HEK293 (cell line): ENCODE measurements around the gene TUBGCP3.

ENCODE experiments used
- CTCF ChIA-PET: fragments of 350-600 bp; formaldehyde crosslinking; extraction: SDS; loops from one replicate; lab custom pipeline; 2021; ENCODE audit warnings: antibody characterized with exemption; lab: Yijun Ruan, JAX
- POLR2A ChIA-PET: fragments of 300-600 bp; formaldehyde crosslinking; extraction: SDS; loops from one replicate; lab custom pipeline; 2020; ENCODE audit warnings: antibody characterized with exemption, inconsistent platforms; lab: Yijun Ruan, JAX
- H3K27ac ChIP-seq: fragments of 200-500 bp; sonication (Bioruptor generic); 2 replicates; pipeline ENCODE4 v1.5.1; 2014; ENCODE audit warnings: low read depth, low read length, control low read depth, inconsistent platforms; ENCODE audit errors: extremely low read depth
- H3K36me3 ChIP-seq, 2 experiments: fragments of 200-500 bp in 1 of 2; sonication (Bioruptor generic) in 1 of 2; 1 replicate in 1 of 2; 2 replicates in 1 of 2; pipeline ENCODE4 v1.5.1; 2014 to 2017; ENCODE audit warnings: inconsistent platforms in 2 of 2, low read length in 2 of 2; ENCODE audit not compliant: control insufficient read depth in 2 of 2, insufficient read depth in 1 of 2
- H3K4me1 ChIP-seq: fragments of 200-500 bp; sonication (Bioruptor generic); 2 replicates; pipeline ENCODE4 v1.5.1; 2014; ENCODE audit warnings: mild to moderate bottlenecking, low read length, inconsistent platforms; ENCODE audit not compliant: control insufficient read depth, insufficient read depth
- H3K4me3 ChIP-seq: 2 replicates; pipeline ENCODE4 v1.5.1; 2011; ENCODE audit warnings: low read depth, mild to moderate bottlenecking, control low read depth, low read length, moderate library complexity
- H3K9me3 ChIP-seq: fragments of 200-500 bp; sonication (Bioruptor generic); 2 replicates; pipeline ENCODE4 v1.5.1; 2014; ENCODE audit warnings: low read depth, low read length, inconsistent platforms; ENCODE audit not compliant: control insufficient read depth, insufficient read depth
- GLIS2 ChIP-seq: fragments of 450-650 bp; formaldehyde crosslinking; IDR thresholded peaks from 2 replicates; pipeline ENCODE4 v1.5.1; 2016; ENCODE audit warnings: missing biosample characterization, missing genetic modification characterization
- IKZF3 ChIP-seq: fragments of 450-650 bp; IDR thresholded peaks from 2 replicates; pipeline ENCODE4 v1.5.0; 2018; ENCODE audit warnings: missing biosample characterization, mild to moderate bottlenecking, missing genetic modification characterization, moderate library complexity
- KLF9 ChIP-seq: fragments of 450-650 bp; formaldehyde crosslinking; IDR thresholded peaks from 2 replicates; pipeline ENCODE4 v1.5.1; 2016; ENCODE audit warnings: missing biosample characterization, missing genetic modification characterization, low read depth
- SP2 ChIP-seq: fragments of 450-650 bp; formaldehyde crosslinking; IDR thresholded peaks from 2 replicates; pipeline ENCODE4 v1.5.1; 2016; ENCODE audit warnings: missing biosample characterization, missing genetic modification characterization
- ZFHX2 ChIP-seq: fragments of 450-650 bp; formaldehyde crosslinking; conservative IDR thresholded peaks from 2 replicates; pipeline ENCODE4 v1.5.1; 2016; ENCODE audit warnings: missing biosample characterization, missing genetic modification characterization
- ZNF133 ChIP-seq: fragments of 450-650 bp; formaldehyde crosslinking; IDR thresholded peaks from 2 replicates; pipeline ENCODE4 v1.5.1; 2016; ENCODE audit warnings: missing biosample characterization, missing genetic modification characterization
- ZNF138 ChIP-seq: fragments of 450-650 bp; formaldehyde crosslinking; IDR thresholded peaks from 2 replicates; pipeline ENCODE4 v1.5.1; 2016; ENCODE audit warnings: missing biosample characterization, missing genetic modification characterization, borderline replicate concordance
- ZNF266 ChIP-seq: fragments of 450-650 bp; formaldehyde crosslinking; IDR thresholded peaks from 2 replicates; pipeline ENCODE4 v1.5.1; 2016; ENCODE audit warnings: missing biosample characterization, missing genetic modification characterization, low read depth
- ZNF335 ChIP-seq: fragments of 450-650 bp; formaldehyde crosslinking; conservative IDR thresholded peaks from 2 replicates; pipeline ENCODE4 v1.5.1; 2016; ENCODE audit warnings: missing biosample characterization, missing genetic modification characterization
- ZNF404 ChIP-seq: fragments of 450-650 bp; formaldehyde crosslinking; IDR thresholded peaks from 2 replicates; pipeline ENCODE4 v1.5.1; 2017; ENCODE audit warnings: missing biosample characterization, missing genetic modification characterization
- ZNF544 ChIP-seq: fragments of 450-650 bp; formaldehyde crosslinking; IDR thresholded peaks from 2 replicates; pipeline ENCODE4 v1.5.0; 2017; ENCODE audit warnings: missing biosample characterization, missing genetic modification characterization
- ZNF555 ChIP-seq: fragments of 450-650 bp; formaldehyde crosslinking; conservative IDR thresholded peaks from 2 replicates; pipeline ENCODE4 v1.5.1; 2017; ENCODE audit warnings: missing biosample characterization, mild to moderate bottlenecking, missing genetic modification characterization, inconsistent platforms
- ZNF660 ChIP-seq: fragments of 450-650 bp; IDR thresholded peaks from 2 replicates; pipeline ENCODE4 v1.5.1; 2018; ENCODE audit warnings: missing biosample characterization, mild to moderate bottlenecking, missing genetic modification characterization
- ZNF664 ChIP-seq: fragments of 450-650 bp; formaldehyde crosslinking; IDR thresholded peaks from 2 replicates; pipeline ENCODE4 v1.5.1; 2016; ENCODE audit warnings: missing biosample characterization, missing genetic modification characterization
- TF ChIP-seq, protein P1 (sequence below): fragments of 450-650 bp; formaldehyde crosslinking; IDR thresholded peaks from 2 replicates; pipeline ENCODE4 v1.5.1; 2017; ENCODE audit warnings: missing biosample characterization, missing genetic modification characterization
- TF ChIP-seq, protein P2 (sequence below): fragments of 450-650 bp; formaldehyde crosslinking; IDR thresholded peaks from 2 replicates; pipeline ENCODE4 v1.5.1; 2016; ENCODE audit warnings: missing biosample characterization, missing genetic modification characterization
- TF ChIP-seq, protein P3 (sequence below): fragments of 450-650 bp; formaldehyde crosslinking; IDR thresholded peaks from 2 replicates; pipeline ENCODE4 v1.5.1; 2016; ENCODE audit warnings: missing biosample characterization, missing genetic modification characterization
- TF ChIP-seq, protein P4 (sequence below): fragments of 450-650 bp; formaldehyde crosslinking; IDR thresholded peaks from 2 replicates; pipeline ENCODE4 v1.5.1; 2016; ENCODE audit warnings: missing biosample characterization, missing genetic modification characterization
- TF ChIP-seq, protein P5 (sequence below): fragments of 450-650 bp; formaldehyde crosslinking; IDR thresholded peaks from 2 replicates; pipeline ENCODE4 v1.5.1; 2017; ENCODE audit warnings: missing biosample characterization, mild to moderate bottlenecking, missing genetic modification characterization, moderate library complexity
- TF ChIP-seq, protein P6 (sequence below): fragments of 450-650 bp; formaldehyde crosslinking; IDR thresholded peaks from 2 replicates; pipeline ENCODE4 v1.5.1; 2017; ENCODE audit warnings: missing biosample characterization, missing genetic modification characterization

TUBGCP3 gene

DNA sequence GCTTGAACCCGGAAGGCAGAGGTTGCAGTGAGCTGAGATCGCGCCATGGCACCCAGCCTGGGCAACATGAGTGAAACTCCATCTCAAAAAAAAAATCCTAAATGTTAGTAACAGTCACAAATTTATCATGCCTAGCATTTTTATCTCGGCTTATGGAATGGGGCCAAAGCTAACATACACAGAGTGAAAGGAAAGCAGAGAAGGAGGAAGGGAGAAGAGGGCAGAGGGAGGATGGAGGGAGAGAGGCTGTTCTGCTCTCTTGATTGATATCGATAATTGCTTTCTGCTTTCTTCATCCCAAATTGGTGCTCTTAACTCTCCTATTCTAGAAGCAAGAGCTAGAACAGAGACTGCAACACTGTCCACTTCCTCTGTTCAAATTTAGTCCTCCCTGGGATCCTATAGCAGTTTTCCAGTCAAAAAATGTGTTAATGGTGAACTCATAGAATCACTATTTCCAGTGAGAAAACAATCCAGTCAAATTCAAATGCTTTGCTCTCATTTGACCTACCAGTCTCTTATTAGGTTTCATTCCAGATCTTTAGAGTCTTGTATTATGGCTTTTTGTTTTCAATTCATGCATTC, 15.8 kb upstream of the TUBGCP3 start (continued):
- TF ChIP-seq, protein P1, sequence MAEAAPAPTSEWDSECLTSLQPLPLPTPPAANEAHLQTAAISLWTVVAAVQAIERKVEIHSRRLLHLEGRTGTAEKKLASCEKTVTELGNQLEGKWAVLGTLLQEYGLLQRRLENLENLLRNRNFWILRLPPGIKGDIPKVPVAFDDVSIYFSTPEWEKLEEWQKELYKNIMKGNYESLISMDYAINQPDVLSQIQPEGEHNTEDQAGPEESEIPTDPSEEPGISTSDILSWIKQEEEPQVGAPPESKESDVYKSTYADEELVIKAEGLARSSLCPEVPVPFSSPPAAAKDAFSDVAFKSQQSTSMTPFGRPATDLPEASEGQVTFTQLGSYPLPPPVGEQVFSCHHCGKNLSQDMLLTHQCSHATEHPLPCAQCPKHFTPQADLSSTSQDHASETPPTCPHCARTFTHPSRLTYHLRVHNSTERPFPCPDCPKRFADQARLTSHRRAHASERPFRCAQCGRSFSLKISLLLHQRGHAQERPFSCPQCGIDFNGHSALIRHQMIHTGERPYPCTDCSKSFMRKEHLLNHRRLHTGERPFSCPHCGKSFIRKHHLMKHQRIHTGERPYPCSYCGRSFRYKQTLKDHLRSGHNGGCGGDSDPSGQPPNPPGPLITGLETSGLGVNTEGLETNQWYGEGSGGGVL (tag by site-specific recombination) = no peak
- no peak for TF ChIP-seq ZNF404 (tag by site-specific recombination)

DNA sequence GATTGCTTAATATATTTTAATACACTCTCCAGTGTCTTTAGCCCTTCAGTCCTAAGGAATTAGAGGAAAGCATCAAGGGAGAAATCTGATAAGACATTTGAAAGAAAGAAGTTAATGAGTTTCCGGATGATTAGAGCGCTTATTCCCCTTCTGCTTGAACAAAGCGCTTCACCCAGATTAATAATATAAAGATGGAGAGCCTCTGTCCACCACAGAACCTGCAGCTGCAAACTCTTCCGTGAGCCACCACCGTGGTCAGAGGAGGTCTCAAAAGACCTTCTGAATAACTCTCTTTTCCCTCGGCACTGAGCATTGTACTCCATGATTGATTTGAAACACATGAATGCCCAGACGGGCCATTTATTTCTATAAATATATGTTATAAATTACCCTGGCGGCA, 14.2 kb upstream of the TUBGCP3 start:
- Histone ChIP-seq H3K4me3 (no peak overlapping the region), H3K27ac (no peak overlapping the region), H3K4me1 (peaks cover 9% of the 10 kb centered on the region; the same call in 1 of the 2 replicates), H3K9me3 (no peaks in the 10 kb centered on the region), H3K36me3 (no peaks in the 10 kb centered on the region)
- CTCF ChIA-PET = no interaction called here
- POLR2A ChIA-PET = no interaction called here
- no peak for TF ChIP-seq ZNF335 (tag by site-specific recombination)
- TF ChIP-seq, protein P2, sequence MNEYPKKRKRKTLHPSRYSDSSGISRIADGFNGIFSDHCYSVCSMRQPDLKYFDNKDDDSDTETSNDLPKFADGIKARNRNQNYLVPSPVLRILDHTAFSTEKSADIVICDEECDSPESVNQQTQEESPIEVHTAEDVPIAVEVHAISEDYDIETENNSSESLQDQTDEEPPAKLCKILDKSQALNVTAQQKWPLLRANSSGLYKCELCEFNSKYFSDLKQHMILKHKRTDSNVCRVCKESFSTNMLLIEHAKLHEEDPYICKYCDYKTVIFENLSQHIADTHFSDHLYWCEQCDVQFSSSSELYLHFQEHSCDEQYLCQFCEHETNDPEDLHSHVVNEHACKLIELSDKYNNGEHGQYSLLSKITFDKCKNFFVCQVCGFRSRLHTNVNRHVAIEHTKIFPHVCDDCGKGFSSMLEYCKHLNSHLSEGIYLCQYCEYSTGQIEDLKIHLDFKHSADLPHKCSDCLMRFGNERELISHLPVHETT (tag by site-specific recombination) = no peak
- TF ChIP-seq ZNF266 (tag by site-specific recombination) = no peak

DNA sequence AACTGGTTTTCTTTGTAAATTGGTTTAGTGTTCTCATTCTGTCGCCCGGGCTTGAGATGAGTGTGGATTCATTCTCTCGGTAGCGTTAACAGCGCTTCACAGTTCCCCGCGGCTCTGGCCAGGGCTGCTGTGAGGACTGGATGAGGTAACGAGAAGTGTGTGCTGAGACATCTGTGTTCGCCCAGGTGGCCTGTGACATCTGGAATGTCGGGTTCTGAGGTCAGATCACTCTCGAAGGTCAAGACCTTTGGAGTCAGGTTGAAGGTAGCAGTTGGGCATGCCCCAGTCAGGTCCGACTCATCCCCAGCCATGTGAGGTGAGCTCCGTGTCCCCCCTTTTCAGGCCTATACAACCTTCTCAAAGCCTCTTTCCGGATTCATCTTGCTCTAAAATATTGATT, 13.4 kb upstream of the TUBGCP3 start:
- ChIA-PET CTCF (no interaction called here), POLR2A (no interaction called here)
- no peak overlapping the region for H3K27ac ChIP-seq
- H3K9me3 ChIP-seq = no peaks in the 10 kb centered on the region
- TF ChIP-seq ZNF138 (tag by site-specific recombination) (no peak), GLIS2 (tag by site-specific recombination) (no peak), ZNF660 (tag by site-specific recombination) (no peak), IKZF3 (tag by site-specific recombination) (no peak), KLF9 (no peak), ZNF133 (no peak), ZNF555 (tag by site-specific recombination) (no peak), ZNF544 (tag by site-specific recombination) (no peak), SP2 (tag by site-specific recombination) (no peak), ZFHX2 (tag by site-specific recombination) (no peak), ZNF664 (tag by site-specific recombination) (no peak)
- TF ChIP-seq, protein P3, sequence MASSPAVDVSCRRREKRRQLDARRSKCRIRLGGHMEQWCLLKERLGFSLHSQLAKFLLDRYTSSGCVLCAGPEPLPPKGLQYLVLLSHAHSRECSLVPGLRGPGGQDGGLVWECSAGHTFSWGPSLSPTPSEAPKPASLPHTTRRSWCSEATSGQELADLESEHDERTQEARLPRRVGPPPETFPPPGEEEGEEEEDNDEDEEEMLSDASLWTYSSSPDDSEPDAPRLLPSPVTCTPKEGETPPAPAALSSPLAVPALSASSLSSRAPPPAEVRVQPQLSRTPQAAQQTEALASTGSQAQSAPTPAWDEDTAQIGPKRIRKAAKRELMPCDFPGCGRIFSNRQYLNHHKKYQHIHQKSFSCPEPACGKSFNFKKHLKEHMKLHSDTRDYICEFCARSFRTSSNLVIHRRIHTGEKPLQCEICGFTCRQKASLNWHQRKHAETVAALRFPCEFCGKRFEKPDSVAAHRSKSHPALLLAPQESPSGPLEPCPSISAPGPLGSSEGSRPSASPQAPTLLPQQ (tag by site-specific recombination) = no peak
- TF ChIP-seq, protein P4, sequence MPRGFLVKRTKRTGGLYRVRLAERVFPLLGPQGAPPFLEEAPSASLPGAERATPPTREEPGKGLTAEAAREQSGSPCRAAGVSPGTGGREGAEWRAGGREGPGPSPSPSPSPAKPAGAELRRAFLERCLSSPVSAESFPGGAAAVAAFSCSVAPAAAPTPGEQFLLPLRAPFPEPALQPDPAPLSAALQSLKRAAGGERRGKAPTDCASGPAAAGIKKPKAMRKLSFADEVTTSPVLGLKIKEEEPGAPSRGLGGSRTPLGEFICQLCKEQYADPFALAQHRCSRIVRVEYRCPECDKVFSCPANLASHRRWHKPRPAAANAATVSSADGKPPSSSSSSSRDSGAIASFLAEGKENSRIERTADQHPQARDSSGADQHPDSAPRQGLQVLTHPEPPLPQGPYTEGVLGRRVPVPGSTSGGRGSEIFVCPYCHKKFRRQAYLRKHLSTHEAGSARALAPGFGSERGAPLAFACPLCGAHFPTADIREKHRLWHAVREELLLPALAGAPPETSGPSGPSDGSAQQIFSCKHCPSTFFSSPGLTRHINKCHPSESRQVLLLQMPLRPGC (tag by site-specific recombination) = no peak
- TF ChIP-seq, protein P5, sequence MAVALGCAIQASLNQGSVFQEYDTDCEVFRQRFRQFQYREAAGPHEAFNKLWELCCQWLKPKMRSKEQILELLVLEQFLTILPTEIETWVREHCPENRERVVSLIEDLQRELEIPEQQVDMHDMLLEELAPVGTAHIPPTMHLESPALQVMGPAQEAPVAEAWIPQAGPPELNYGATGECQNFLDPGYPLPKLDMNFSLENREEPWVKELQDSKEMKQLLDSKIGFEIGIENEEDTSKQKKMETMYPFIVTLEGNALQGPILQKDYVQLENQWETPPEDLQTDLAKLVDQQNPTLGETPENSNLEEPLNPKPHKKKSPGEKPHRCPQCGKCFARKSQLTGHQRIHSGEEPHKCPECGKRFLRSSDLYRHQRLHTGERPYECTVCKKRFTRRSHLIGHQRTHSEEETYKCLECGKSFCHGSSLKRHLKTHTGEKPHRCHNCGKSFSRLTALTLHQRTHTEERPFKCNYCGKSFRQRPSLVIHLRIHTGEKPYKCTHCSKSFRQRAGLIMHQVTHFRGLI = no peak
- TF ChIP-seq, protein P6, sequence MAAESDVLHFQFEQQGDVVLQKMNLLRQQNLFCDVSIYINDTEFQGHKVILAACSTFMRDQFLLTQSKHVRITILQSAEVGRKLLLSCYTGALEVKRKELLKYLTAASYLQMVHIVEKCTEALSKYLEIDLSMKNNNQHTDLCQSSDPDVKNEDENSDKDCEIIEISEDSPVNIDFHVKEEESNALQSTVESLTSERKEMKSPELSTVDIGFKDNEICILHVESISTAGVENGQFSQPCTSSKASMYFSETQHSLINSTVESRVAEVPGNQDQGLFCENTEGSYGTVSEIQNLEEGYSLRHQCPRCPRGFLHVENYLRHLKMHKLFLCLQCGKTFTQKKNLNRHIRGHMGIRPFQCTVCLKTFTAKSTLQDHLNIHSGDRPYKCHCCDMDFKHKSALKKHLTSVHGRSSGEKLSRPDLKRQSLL (tag by site-specific recombination) = no peak
- H3K4me1 ChIP-seq = peaks cover 10% of the 10 kb centered on the region; the same call in 1 of the 2 replicates
- H3K4me3 ChIP-seq = no peak overlapping the region
- no peaks in the 10 kb centered on the region for H3K36me3 ChIP-seq
